HEK293 (cell line): ENCODE data around the gene VAV2.

Source experiments
- CTCF ChIA-PET: fragments of 350-600 bp; formaldehyde crosslinking; extraction: SDS; loops from one replicate; lab custom pipeline; 2021; ENCODE audit warnings: antibody characterized with exemption; lab: Yijun Ruan, JAX
- POLR2A ChIA-PET: fragments of 300-600 bp; formaldehyde crosslinking; extraction: SDS; loops from one replicate; lab custom pipeline; 2020; ENCODE audit warnings: antibody characterized with exemption, inconsistent platforms; lab: Yijun Ruan, JAX
- H3K27ac ChIP-seq: fragments of 200-500 bp; sonication (Bioruptor generic); 2 replicates; pipeline ENCODE4 v1.5.1; 2014; ENCODE audit warnings: low read depth, low read length, control low read depth, inconsistent platforms; ENCODE audit errors: extremely low read depth
- H3K36me3 ChIP-seq, 2 experiments: fragments of 200-500 bp in 1 of 2; sonication (Bioruptor generic) in 1 of 2; 1 replicate in 1 of 2; 2 replicates in 1 of 2; pipeline ENCODE4 v1.5.1; 2014 to 2017; ENCODE audit warnings: inconsistent platforms in 2 of 2, low read length in 2 of 2; ENCODE audit not compliant: control insufficient read depth in 2 of 2, insufficient read depth in 1 of 2
- H3K4me1 ChIP-seq: fragments of 200-500 bp; sonication (Bioruptor generic); 2 replicates; pipeline ENCODE4 v1.5.1; 2014; ENCODE audit warnings: mild to moderate bottlenecking, low read length, inconsistent platforms; ENCODE audit not compliant: control insufficient read depth, insufficient read depth
- H3K4me3 ChIP-seq: 2 replicates; pipeline ENCODE4 v1.5.1; 2011; ENCODE audit warnings: low read depth, mild to moderate bottlenecking, control low read depth, low read length, moderate library complexity
- H3K9me3 ChIP-seq: fragments of 200-500 bp; sonication (Bioruptor generic); 2 replicates; pipeline ENCODE4 v1.5.1; 2014; ENCODE audit warnings: low read depth, low read length, inconsistent platforms; ENCODE audit not compliant: control insufficient read depth, insufficient read depth
- EGR2 ChIP-seq: fragments of 450-650 bp; formaldehyde crosslinking; IDR thresholded peaks from 2 replicates; pipeline ENCODE4 v1.5.1; 2016; ENCODE audit warnings: low read depth, missing biosample characterization, missing genetic modification characterization
- HOXA7 ChIP-seq: sonication (generic); formaldehyde crosslinking; IDR thresholded peaks from 2 replicates; pipeline ENCODE4 v1.8.1; 2022; ENCODE audit warnings: missing genetic modification reagents, borderline replicate concordance
- IKZF3 ChIP-seq: fragments of 450-650 bp; IDR thresholded peaks from 2 replicates; pipeline ENCODE4 v1.5.0; 2018; ENCODE audit warnings: missing biosample characterization, mild to moderate bottlenecking, missing genetic modification characterization, moderate library complexity
- INSM2 ChIP-seq: fragments of 450-650 bp; formaldehyde crosslinking; IDR thresholded peaks from 2 replicates; pipeline ENCODE4 v1.5.1; 2016; ENCODE audit warnings: missing biosample characterization, missing genetic modification characterization
- KLF10 ChIP-seq: fragments of 450-650 bp; IDR thresholded peaks from 2 replicates; pipeline ENCODE4 v1.5.1; 2018; ENCODE audit warnings: missing biosample characterization, mild to moderate bottlenecking, missing genetic modification characterization
- SCRT1 ChIP-seq: fragments of 450-650 bp; formaldehyde crosslinking; IDR thresholded peaks from 2 replicates; pipeline ENCODE4 v1.5.1; 2016; ENCODE audit warnings: missing biosample characterization, missing genetic modification characterization, borderline replicate concordance
- TRIM28 ChIP-seq: IDR thresholded peaks from 2 replicates; pipeline ENCODE4 v1.6.1; 2011; ENCODE audit warnings: low read length, control low read depth, borderline replicate concordance
- WT1 ChIP-seq: fragments of 450-650 bp; formaldehyde crosslinking; IDR thresholded peaks from 2 replicates; pipeline ENCODE4 v1.5.1; 2016; ENCODE audit warnings: missing biosample characterization, missing genetic modification characterization
- ZBTB1 ChIP-seq: fragments of 450-650 bp; formaldehyde crosslinking; IDR thresholded peaks from 2 replicates; pipeline ENCODE4 v1.5.1; 2016; ENCODE audit warnings: missing biosample characterization, missing genetic modification characterization
- ZEB2 ChIP-seq: fragments of 450-650 bp; formaldehyde crosslinking; IDR thresholded peaks from 2 replicates; pipeline ENCODE4 v1.5.1; 2016; ENCODE audit warnings: missing biosample characterization, missing genetic modification characterization
- ZFHX2 ChIP-seq: fragments of 450-650 bp; formaldehyde crosslinking; conservative IDR thresholded peaks from 2 replicates; pipeline ENCODE4 v1.5.1; 2016; ENCODE audit warnings: missing biosample characterization, missing genetic modification characterization
- ZFP37 ChIP-seq: fragments of 450-650 bp; formaldehyde crosslinking; IDR thresholded peaks from 2 replicates; pipeline ENCODE4 v1.5.1; 2016; ENCODE audit warnings: missing biosample characterization, missing genetic modification characterization
- ZFP69B ChIP-seq: fragments of 450-650 bp; formaldehyde crosslinking; IDR thresholded peaks from 2 replicates; pipeline ENCODE4 v1.5.1; 2016; ENCODE audit warnings: missing biosample characterization, missing genetic modification characterization
- ZNF10 ChIP-seq: fragments of 450-650 bp; formaldehyde crosslinking; IDR thresholded peaks from 2 replicates; pipeline ENCODE4 v1.5.1; 2017; ENCODE audit warnings: missing biosample characterization, missing genetic modification characterization
- ZNF175 ChIP-seq: fragments of 450-650 bp; formaldehyde crosslinking; IDR thresholded peaks from 2 replicates; pipeline ENCODE4 v1.5.1; 2016; ENCODE audit warnings: missing biosample characterization, missing genetic modification characterization
- ZNF2 ChIP-seq: fragments of 450-650 bp; formaldehyde crosslinking; IDR thresholded peaks from 2 replicates; pipeline ENCODE4 v1.5.1; 2016; ENCODE audit warnings: missing biosample characterization, missing genetic modification characterization
- ZNF223 ChIP-seq: fragments of 450-650 bp; formaldehyde crosslinking; IDR thresholded peaks from 2 replicates; pipeline ENCODE4 v1.5.1; 2016; ENCODE audit warnings: missing biosample characterization, missing genetic modification characterization
- ZNF274 ChIP-seq, 2 experiments: fragments of 200-500 bp in 1 of 2; fragments of 450-650 bp in 1 of 2; sonication (Bioruptor generic) in 1 of 2; formaldehyde crosslinking in 1 of 2; IDR thresholded peaks; 2 replicates each; pipeline versions ENCODE4 v1.5.1 to v1.6.1; 2014 to 2016; ENCODE audit warnings: borderline replicate concordance in 1 of 2, inconsistent platforms in 1 of 2, low read length in 1 of 2, missing biosample characterization in 1 of 2, missing genetic modification characterization in 1 of 2
- ZNF292 ChIP-seq: fragments of 450-650 bp; formaldehyde crosslinking; IDR thresholded peaks from 2 replicates; pipeline ENCODE4 v1.5.1; 2016; ENCODE audit warnings: low read depth, missing biosample characterization, missing genetic modification characterization, borderline replicate concordance
- ZNF548 ChIP-seq: fragments of 450-650 bp; formaldehyde crosslinking; IDR thresholded peaks from 2 replicates; pipeline ENCODE4 v1.5.1; 2016; ENCODE audit warnings: missing biosample characterization, missing genetic modification characterization
- ZNF561 ChIP-seq: fragments of 450-650 bp; IDR thresholded peaks from 2 replicates; pipeline ENCODE4 v1.5.1; 2018; ENCODE audit warnings: missing biosample characterization, missing genetic modification characterization, borderline replicate concordance
- ZNF654 ChIP-seq: fragments of 450-650 bp; formaldehyde crosslinking; IDR thresholded peaks from 2 replicates; pipeline ENCODE4 v1.5.1; 2016; ENCODE audit warnings: low read depth, missing biosample characterization, missing genetic modification characterization
- ZNF704 ChIP-seq: fragments of 450-650 bp; formaldehyde crosslinking; IDR thresholded peaks from 2 replicates; pipeline ENCODE4 v1.5.1; 2016; ENCODE audit warnings: missing biosample characterization, missing genetic modification characterization
- ZNF707 ChIP-seq: fragments of 450-650 bp; formaldehyde crosslinking; IDR thresholded peaks from 2 replicates; pipeline ENCODE4 v1.5.1; 2016; ENCODE audit warnings: missing biosample characterization, missing genetic modification characterization
- ZNF785 ChIP-seq: fragments of 450-650 bp; formaldehyde crosslinking; IDR thresholded peaks from 2 replicates; pipeline ENCODE4 v1.5.1; 2016; ENCODE audit warnings: missing biosample characterization, missing genetic modification characterization
- TF ChIP-seq, protein P1 (sequence below): fragments of 450-650 bp; formaldehyde crosslinking; IDR thresholded peaks from 2 replicates; pipeline ENCODE4 v1.5.1; 2016; ENCODE audit warnings: missing biosample characterization, missing genetic modification characterization

VAV2 gene

GRCh38 chr9:133834080-133834976 lies 157.8 kb downstream of the VAV2 start:
- H3K9me3 ChIP-seq = no peaks in the 10 kb centered on the region
- peaks cover 0 to 7% of the 10 kb centered on the region in 2 experiments; a peak in 1 of 3 replicates for H3K36me3 ChIP-seq
- no peak overlapping the region for H3K4me3 ChIP-seq
- CTCF ChIA-PET = interaction anchor here (1.3 kb wide), 1 partner anchor 161 kb away, joined by 3 read pairs; no protein-coding TSS in a partner anchor
- H3K27ac ChIP-seq = no peak overlapping the region
- no peaks in the 10 kb centered on the region for H3K4me1 ChIP-seq
- no peak for TF ChIP-seq ZFP37
- TF ChIP-seq ZNF548 (tag by site-specific recombination) = no peak
- no peak for TF ChIP-seq HOXA7 (CRISPR knock-in tag)
- peak; percentile 56 for TF ChIP-seq ZFHX2 (tag by site-specific recombination)
- TF ChIP-seq ZNF292 (tag by site-specific recombination) = no peak
- peak; percentile 53 for TF ChIP-seq EGR2 (tag by site-specific recombination)
- no peak for TF ChIP-seq IKZF3 (tag by site-specific recombination)
- no peak for TF ChIP-seq ZNF175 (tag by site-specific recombination)
- TF ChIP-seq, protein P1, sequence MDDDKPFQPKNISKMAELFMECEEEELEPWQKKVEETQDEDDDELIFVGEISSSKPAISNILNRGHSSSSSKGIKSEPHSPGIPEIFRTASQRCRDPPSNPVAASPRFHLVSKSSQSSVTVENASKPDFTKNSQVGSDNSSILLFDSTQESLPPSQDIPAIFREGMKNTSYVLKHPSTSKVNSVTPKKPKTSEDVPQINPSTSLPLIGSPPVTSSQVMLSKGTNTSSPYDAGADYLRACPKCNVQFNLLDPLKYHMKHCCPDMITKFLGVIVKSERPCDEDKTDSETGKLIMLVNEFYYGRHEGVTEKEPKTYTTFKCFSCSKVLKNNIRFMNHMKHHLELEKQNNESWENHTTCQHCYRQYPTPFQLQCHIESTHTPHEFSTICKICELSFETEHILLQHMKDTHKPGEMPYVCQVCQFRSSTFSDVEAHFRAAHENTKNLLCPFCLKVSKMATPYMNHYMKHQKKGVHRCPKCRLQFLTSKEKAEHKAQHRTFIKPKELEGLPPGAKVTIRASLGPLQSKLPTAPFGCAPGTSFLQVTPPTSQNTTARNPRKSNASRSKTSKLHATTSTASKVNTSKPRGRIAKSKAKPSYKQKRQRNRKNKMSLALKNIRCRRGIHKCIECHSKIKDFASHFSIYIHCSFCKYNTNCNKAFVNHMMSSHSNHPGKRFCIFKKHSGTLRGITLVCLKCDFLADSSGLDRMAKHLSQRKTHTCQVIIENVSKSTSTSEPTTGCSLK (tag by site-specific recombination) = no peak
- TF ChIP-seq ZBTB1 (tag by site-specific recombination) = no peak
- TF ChIP-seq ZNF785 = no peak
- TF ChIP-seq ZNF274 (IDR thresholded peaks at IDR 0.05; ENCODE audit: low read length) = no peak
- no peak for TF ChIP-seq ZNF274 (tag by site-specific recombination; IDR thresholded peaks at IDR 0.05; ENCODE audit: borderline replicate concordance)
- no peak for TF ChIP-seq ZFP69B
- TF ChIP-seq ZNF561 = no peak
- TF ChIP-seq ZNF707 (tag by site-specific recombination) = no peak
- POLR2A ChIA-PET = no interaction called here

GRCh38 chr9:133833388-133834025 lies 158.6 kb downstream of the VAV2 start:
- H3K36me3 ChIP-seq = peaks cover 0 to 7% of the 10 kb centered on the region in 2 experiments; a peak in 1 of 3 replicates
- POLR2A ChIA-PET = no interaction called here
- H3K9me3 ChIP-seq = no peaks in the 10 kb centered on the region
- no peak overlapping the region for H3K4me3 ChIP-seq
- TF ChIP-seq ZNF223 (tag by site-specific recombination) (no peak), ZNF2 (tag by site-specific recombination) (no peak), ZNF654 (no peak), ZNF10 (tag by site-specific recombination) (no peak), KLF10 (tag by site-specific recombination) (no peak), WT1 (tag by site-specific recombination) (no peak), INSM2 (no peak), ZNF704 (tag by site-specific recombination) (no peak), TRIM28 (no peak), ZBTB1 (tag by site-specific recombination) (no peak), ZEB2 (no peak), SCRT1 (tag by site-specific recombination) (no peak)
- H3K27ac ChIP-seq = no peak overlapping the region
- no peaks in the 10 kb centered on the region for H3K4me1 ChIP-seq
- CTCF ChIA-PET = interaction anchor here (1.4 kb wide), 1 partner anchor 24 kb away, joined by 3 read pairs; no protein-coding TSS in a partner anchor
